Prostate gland (tissue), 2 donors: ENCODE measurements around the gene PRAMEF33.
"Not testable (repeated sequence)": the region's sequence is repeated elsewhere in the genome, so short reads cannot be mapped to it uniquely, and the experiment has no call there.

ENCODE experiments used
- POLR2A ChIP-seq: fragments of 450-650 bp; IDR thresholded peaks from one replicate; pipeline ENCODE4 v1.6.1; 2016; ENCODE audit warnings: antibody characterized with exemption, mild to moderate bottlenecking
- POLR2AphosphoS5 ChIP-seq: sonication (generic); formaldehyde crosslinking; IDR thresholded peaks from one replicate; pipeline ENCODE4 v1.6.1; 2017; ENCODE audit warnings: antibody characterized with exemption
- TF ChIP-seq, protein P1 (sequence below), 4 experiments: fragments of 200-600 bp in 2 of 4; fragments of 450-650 bp in 2 of 4; sonication (generic) in 2 of 4; IDR thresholded peaks; 1 replicate in 3 of 4; 2 replicates in 1 of 4; pipeline ENCODE4 v1.5.1; 2016 to 2019; ENCODE audit warnings: antibody characterized with exemption in 4 of 4, mild to moderate bottlenecking in 2 of 4, moderate library complexity in 2 of 4

DNA sequence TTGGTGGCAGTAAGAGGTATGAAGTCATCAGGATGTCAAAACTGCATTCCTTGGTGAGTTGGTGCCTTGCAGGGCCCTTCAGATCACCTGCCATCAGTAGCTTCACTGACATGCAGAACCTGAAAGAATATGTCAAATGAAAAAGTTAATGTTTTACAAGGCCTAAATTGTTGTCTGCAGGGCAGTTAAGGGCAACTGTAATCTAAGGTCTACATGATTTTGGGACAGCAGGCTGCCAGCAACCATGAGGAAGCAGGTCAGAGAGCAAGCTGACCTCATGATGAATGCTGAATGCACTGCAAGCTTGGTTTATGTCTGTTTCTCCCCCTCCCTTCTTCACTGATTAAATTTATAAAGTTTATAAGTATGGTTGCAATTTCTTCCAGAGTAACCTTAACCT lies 1.1 kb upstream of the PRAMEF33 start:
- TF ChIP-seq, protein P1, sequence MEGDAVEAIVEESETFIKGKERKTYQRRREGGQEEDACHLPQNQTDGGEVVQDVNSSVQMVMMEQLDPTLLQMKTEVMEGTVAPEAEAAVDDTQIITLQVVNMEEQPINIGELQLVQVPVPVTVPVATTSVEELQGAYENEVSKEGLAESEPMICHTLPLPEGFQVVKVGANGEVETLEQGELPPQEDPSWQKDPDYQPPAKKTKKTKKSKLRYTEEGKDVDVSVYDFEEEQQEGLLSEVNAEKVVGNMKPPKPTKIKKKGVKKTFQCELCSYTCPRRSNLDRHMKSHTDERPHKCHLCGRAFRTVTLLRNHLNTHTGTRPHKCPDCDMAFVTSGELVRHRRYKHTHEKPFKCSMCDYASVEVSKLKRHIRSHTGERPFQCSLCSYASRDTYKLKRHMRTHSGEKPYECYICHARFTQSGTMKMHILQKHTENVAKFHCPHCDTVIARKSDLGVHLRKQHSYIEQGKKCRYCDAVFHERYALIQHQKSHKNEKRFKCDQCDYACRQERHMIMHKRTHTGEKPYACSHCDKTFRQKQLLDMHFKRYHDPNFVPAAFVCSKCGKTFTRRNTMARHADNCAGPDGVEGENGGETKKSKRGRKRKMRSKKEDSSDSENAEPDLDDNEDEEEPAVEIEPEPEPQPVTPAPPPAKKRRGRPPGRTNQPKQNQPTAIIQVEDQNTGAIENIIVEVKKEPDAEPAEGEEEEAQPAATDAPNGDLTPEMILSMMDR (IDR thresholded peaks at IDR 0.05): not testable (repeated sequence)
- TF ChIP-seq POLR2A, POLR2AphosphoS5: not testable (repeated sequence)
